Uterus (tissue), 2 donors: ENCODE data around the gene TOP1.

Source experiments
- CTCF ChIP-seq, 4 experiments: fragments of 200-600 bp in 2 of 4; fragments of 450-650 bp in 2 of 4; sonication (generic) in 2 of 4; IDR thresholded peaks; one replicate each; pipeline ENCODE4 v1.5.1; 2016 to 2019; ENCODE audit warnings: antibody characterized with exemption in 4 of 4, mild to moderate bottlenecking in 2 of 4, moderate library complexity in 1 of 4
- POLR2A ChIP-seq, 2 donors: fragments of 450-650 bp; IDR thresholded peaks; one replicate each; pipeline ENCODE4 v1.6.1; 2016; ENCODE audit warnings: antibody characterized with exemption in 2 of 2, mild to moderate bottlenecking in 1 of 2, moderate library complexity in 1 of 2

DNA sequence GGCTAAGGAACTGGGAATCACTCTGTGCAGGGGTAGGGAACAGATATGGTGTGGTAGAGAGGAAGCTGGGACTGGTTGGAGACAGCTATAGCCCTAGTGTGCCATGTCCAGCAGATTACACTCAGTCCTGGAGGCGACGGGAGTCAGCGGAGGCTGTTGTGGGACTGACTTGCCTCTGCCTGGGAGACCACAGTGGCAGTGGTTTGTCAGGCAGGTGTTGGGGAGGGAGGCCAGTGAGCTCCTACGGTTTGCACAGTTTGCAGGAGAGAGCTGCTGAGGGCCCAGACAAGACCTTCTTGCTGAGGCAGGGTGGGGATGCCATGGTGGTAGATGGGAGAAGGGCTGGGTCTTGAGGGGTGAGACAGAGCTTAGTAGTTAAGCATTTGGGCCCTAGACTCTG, 113.6 kb downstream of the TOP1 start:
- TF ChIP-seq CTCF (IDR thresholded peaks at IDR 0.05) (no peak), POLR2A (IDR thresholded peaks at IDR 0.05) (no peak)
